Parathyroid adenoma (tissue), 2 donors: ENCODE results near the gene PBX4.
"Not testable (repeated sequence)": the region's sequence is repeated elsewhere in the genome, so short reads cannot be mapped to it uniquely, and the experiment has no call there.

Source experiments
- H2AFZ ChIP-seq: fragments of 300-600 bp; sonication (generic); one replicate; pipeline ENCODE4 v1.7.0; 2017; ENCODE audit warnings: antibody characterized with exemption, mild to moderate bottlenecking
- H3K27ac ChIP-seq: fragments of 300-600 bp; sonication (generic); one replicate; pipeline ENCODE4 v1.7.0; 2017
- H3K27me3 ChIP-seq: fragments of 300-600 bp; sonication (generic); one replicate; pipeline ENCODE4 v1.7.0; 2017; ENCODE audit warnings: low read length; ENCODE audit not compliant: control insufficient read depth, insufficient read depth
- H3K36me3 ChIP-seq: fragments of 300-600 bp; sonication (generic); one replicate; pipeline ENCODE4 v1.7.0; 2017; ENCODE audit warnings: low read length; ENCODE audit not compliant: control insufficient read depth, insufficient read depth
- H3K4me1 ChIP-seq: fragments of 300-600 bp; sonication (generic); one replicate; pipeline ENCODE4 v1.7.0; 2017; ENCODE audit warnings: control low read depth
- H3K4me2 ChIP-seq: fragments of 300-600 bp; sonication (generic); one replicate; pipeline ENCODE4 v1.7.0; 2017; ENCODE audit warnings: low read length
- H3K4me3 ChIP-seq: fragments of 300-600 bp; sonication (generic); one replicate; pipeline ENCODE4 v1.7.0; 2017; ENCODE audit warnings: low read depth, low read length
- H3K79me2 ChIP-seq: fragments of 300-600 bp; sonication (generic); one replicate; pipeline ENCODE4 v1.7.0; 2017; ENCODE audit warnings: control low read depth
- H3K9ac ChIP-seq: fragments of 300-600 bp; sonication (generic); one replicate; pipeline ENCODE4 v1.7.0; 2017; ENCODE audit warnings: mild to moderate bottlenecking
- H3K9me3 ChIP-seq: fragments of 300-600 bp; sonication (generic); one replicate; pipeline ENCODE4 v1.7.0; 2017; ENCODE audit warnings: low read length; ENCODE audit not compliant: control insufficient read depth
- TF ChIP-seq, protein P1 (sequence below): fragments of 300-600 bp; sonication (generic); IDR thresholded peaks from one replicate; pipeline ENCODE4 v1.7.0; 2017; ENCODE audit warnings: antibody characterized with exemption, mild to moderate bottlenecking
- donor health status: primary hyperparathyroidism.

The PBX4 gene

DNA sequence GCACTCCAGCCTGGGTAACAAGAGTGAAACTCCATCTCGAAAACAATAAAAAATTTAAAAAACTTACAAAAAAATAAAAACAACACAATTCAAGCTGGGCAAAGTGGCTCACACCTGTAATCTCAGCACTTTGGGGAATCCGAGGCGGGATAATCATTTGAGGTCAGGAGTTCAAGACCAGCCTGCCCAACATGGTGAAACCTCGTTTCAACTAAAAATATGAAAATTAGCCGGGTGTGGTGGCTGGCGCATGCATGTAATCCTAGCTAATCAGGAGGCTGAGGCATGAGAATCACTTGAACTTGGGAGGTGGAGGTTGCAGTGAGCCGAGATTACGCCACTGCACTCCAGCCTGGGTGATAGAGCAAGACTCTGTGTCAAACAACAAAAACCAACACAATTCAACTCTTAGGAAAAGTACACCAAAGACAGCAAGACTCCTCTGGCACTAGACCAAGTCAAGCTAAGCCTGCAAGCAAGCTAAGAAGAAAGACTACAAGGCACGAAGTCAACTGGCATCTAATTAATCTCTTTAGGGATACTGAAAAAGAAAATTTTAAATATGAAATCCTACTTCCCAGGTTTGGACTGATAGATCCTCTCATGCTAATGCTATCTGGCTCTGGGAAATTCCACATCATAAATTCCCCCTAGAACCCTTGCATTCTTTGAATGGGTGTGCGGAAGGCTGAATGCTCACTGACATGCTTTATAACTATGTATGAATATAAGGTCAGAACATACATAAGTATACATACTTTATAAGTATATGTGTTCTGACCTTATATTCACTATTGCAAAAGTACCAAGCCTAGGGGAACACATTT is 7.9 kb downstream of the PBX4 start:
- no peaks in the 10 kb centered on the region for H3K79me2 ChIP-seq
- H3K4me1 ChIP-seq = no peaks in the 10 kb centered on the region
- no peak overlapping the region for H3K4me2 ChIP-seq
- H3K27me3 ChIP-seq = no peaks in the 10 kb centered on the region
- no peak overlapping the region for H3K27ac ChIP-seq
- H3K36me3 ChIP-seq = no peaks in the 10 kb centered on the region
- no peak overlapping the region for H3K4me3 ChIP-seq
- no peak overlapping the region for H3K9ac ChIP-seq
- TF ChIP-seq, protein P1, sequence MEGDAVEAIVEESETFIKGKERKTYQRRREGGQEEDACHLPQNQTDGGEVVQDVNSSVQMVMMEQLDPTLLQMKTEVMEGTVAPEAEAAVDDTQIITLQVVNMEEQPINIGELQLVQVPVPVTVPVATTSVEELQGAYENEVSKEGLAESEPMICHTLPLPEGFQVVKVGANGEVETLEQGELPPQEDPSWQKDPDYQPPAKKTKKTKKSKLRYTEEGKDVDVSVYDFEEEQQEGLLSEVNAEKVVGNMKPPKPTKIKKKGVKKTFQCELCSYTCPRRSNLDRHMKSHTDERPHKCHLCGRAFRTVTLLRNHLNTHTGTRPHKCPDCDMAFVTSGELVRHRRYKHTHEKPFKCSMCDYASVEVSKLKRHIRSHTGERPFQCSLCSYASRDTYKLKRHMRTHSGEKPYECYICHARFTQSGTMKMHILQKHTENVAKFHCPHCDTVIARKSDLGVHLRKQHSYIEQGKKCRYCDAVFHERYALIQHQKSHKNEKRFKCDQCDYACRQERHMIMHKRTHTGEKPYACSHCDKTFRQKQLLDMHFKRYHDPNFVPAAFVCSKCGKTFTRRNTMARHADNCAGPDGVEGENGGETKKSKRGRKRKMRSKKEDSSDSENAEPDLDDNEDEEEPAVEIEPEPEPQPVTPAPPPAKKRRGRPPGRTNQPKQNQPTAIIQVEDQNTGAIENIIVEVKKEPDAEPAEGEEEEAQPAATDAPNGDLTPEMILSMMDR = no peak
- H2AFZ ChIP-seq = no peak overlapping the region
- no peaks in the 10 kb centered on the region for H3K9me3 ChIP-seq

DNA sequence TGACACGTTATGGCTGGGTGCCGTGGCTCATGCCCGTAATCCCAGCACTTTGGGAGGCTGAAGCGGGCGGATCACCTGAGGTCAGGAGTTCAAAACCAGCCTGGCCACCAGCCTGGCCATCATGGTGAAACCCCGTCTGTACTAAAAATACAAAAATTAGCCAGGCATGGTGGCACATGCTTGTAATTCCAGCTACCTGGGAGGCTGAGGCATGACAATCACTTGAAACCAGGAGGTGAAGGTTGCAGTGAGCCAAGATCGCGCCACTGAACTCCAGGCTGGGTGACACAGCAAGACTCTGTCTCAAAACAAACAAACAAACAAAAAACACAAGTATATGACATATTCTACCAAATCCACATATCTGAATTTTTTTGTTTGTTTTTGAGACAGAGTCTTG is 11.8 kb downstream of the PBX4 start:
- H3K4me2 ChIP-seq, H3K9ac ChIP-seq, H3K4me3 ChIP-seq, H3K36me3 ChIP-seq, H3K27ac ChIP-seq, H2AFZ ChIP-seq, H3K79me2 ChIP-seq, H3K27me3 ChIP-seq, H3K9me3 ChIP-seq, H3K4me1 ChIP-seq: not testable (repeated sequence)

DNA sequence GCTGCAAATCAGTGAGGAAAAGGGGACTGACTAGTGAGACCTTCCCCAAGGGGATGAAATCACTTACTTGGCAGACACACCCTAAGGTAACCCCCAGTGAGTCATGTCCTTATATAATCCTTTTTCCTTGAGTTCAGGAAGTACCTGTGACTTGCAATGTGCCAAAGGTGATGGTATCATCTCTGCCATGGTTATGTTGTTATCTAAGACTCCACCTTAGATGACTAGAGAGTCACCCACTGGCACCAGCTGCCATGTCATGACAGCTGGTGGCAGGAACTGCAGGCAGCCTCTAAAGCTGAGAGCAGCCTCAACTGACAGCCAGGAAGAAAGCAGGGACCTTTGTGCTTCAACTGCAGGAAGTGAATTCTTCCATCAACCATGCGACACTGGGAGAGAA is 12.5 kb downstream of the PBX4 start:
- H3K79me2 ChIP-seq = no peaks in the 10 kb centered on the region
- no peaks in the 10 kb centered on the region for H3K27me3 ChIP-seq
- no peak overlapping the region for H3K27ac ChIP-seq
- H3K4me2 ChIP-seq = no peak overlapping the region
- no peak overlapping the region for H3K4me3 ChIP-seq
- H3K4me1 ChIP-seq = no peaks in the 10 kb centered on the region
- H3K9me3 ChIP-seq = no peaks in the 10 kb centered on the region
- no peak overlapping the region for H3K9ac ChIP-seq
- no peaks in the 10 kb centered on the region for H3K36me3 ChIP-seq
- no peak overlapping the region for H2AFZ ChIP-seq
- TF ChIP-seq, protein P1 = no peak

DNA sequence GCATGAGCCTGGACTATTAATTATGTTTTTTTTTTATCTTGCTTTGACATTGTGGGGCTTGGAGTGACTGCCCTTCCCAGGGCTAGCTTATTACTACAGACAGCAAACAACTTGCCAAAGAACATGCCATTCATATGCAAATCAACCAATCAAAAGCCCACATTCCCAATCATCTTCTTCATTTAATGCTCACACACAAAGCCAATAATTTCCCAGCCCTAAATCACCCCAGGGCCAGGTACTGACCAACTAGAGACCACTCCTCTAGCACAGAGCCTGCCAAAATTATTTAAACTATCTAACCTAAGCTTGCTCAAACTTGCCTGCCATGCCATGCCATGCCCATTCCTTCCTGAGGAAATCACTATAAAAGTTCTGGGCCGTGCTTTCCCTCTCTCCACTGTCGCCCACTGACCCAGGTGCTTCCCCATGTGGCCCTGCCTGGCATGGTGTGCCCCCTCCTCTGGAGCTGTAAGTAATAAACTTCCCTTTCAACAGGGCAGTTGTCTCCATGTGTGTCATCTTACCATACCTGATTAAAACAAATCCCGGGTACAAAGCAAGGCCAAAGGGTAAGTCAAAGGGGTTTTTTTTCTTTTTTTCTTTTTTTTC is 15.7 kb downstream of the PBX4 start:
- Histone ChIP-seq H3K27ac (no peak overlapping the region), H3K9ac (no peak overlapping the region), H3K36me3 (no peaks in the 10 kb centered on the region), H3K4me3 (no peak overlapping the region), H3K79me2 (no peaks in the 10 kb centered on the region), H3K4me1 (no peaks in the 10 kb centered on the region), H2AFZ (no peak overlapping the region), H3K27me3 (no peaks in the 10 kb centered on the region), H3K9me3 (no peaks in the 10 kb centered on the region), H3K4me2 (no peak overlapping the region)
- TF ChIP-seq, protein P1 = no peak

DNA sequence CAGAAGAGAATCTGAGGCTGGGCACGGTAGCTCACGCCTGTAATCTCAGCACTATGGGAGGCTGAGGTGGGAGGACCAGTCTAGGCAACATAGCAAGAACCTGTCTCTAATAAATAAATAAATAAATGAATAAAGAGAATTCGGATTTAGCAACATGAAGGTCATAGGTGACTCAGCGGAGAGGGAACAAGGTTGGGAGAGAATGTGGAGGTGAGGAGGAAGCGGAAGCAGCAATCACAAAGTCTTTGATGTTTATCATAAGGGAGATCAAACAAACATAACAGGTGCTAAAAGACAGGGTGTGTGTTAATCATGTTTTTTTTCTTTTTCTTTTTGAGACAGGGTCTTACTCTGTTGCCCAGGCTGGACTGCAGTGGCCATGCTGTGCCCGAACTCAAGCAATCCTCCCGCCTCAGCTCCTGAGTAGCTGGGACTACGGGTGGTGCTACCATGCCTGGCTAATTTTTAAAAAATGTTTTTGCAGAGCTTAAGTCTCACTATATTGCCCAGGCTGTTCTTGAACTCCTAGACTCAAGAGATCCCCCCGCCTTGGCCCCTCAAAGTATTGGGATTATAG is 16.3 kb downstream of the PBX4 start:
- Histone ChIP-seq H3K79me2 (no peaks in the 10 kb centered on the region), H3K36me3 (no peaks in the 10 kb centered on the region), H3K27me3 (no peaks in the 10 kb centered on the region), H3K9ac (no peak overlapping the region), H3K4me2 (no peak overlapping the region), H3K9me3 (no peaks in the 10 kb centered on the region), H3K27ac (no peak overlapping the region), H3K4me3 (no peak overlapping the region), H2AFZ (no peak overlapping the region), H3K4me1 (no peaks in the 10 kb centered on the region)
- TF ChIP-seq, protein P1 = no peak
